Measurements from ENCODE around the gene TSBP1.

DNA sequence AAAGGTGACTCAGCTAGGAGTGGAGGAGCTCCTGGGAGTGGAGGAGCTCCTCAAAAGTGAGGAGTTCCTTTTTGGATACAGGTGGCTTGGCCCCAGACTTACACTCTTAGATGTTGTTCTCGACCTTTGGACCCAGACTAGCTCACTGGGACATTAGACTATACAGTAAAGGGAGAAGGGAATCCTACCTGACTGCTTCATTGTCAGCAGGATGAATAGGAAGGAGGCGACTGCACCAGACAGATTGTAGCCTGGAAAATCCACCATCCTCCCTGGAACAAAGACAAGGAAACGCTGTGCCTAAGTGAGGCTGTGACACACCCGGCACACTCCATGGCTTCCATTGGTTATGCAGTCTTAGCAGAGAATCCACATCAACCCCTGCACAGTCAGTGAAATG is 35.2 kb upstream of the TSBP1 start, which contains the start of gene BTNL2:
- TF ChIP-seq, protein P1, sequence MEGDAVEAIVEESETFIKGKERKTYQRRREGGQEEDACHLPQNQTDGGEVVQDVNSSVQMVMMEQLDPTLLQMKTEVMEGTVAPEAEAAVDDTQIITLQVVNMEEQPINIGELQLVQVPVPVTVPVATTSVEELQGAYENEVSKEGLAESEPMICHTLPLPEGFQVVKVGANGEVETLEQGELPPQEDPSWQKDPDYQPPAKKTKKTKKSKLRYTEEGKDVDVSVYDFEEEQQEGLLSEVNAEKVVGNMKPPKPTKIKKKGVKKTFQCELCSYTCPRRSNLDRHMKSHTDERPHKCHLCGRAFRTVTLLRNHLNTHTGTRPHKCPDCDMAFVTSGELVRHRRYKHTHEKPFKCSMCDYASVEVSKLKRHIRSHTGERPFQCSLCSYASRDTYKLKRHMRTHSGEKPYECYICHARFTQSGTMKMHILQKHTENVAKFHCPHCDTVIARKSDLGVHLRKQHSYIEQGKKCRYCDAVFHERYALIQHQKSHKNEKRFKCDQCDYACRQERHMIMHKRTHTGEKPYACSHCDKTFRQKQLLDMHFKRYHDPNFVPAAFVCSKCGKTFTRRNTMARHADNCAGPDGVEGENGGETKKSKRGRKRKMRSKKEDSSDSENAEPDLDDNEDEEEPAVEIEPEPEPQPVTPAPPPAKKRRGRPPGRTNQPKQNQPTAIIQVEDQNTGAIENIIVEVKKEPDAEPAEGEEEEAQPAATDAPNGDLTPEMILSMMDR (IDR thresholded peaks at IDR 0.05; ENCODE audit: low read depth, low read length): no peak
- TF ChIP-seq EZH2phosphoT487 (IDR thresholded peaks at IDR 0.05; ENCODE audit: low read depth): no peak

Data from OCI-LY3 (cell line).